PC-9 (cell line): ENCODE results near the gene DYSF. TPM values are rescaled to one million over a fixed set of nuclear protein-coding genes. Genes with fewer than 3 reads are reported as not detected.

Source experiments
- BruUV-seq: library from RNA; stranded (reverse); fragments of 400-500 nt; replicated peaks from 2 replicates; lab custom pipeline; 2021; lab: Mats Ljungman, UMichigan
- CTCF ChIA-PET: fragments of 300-600 bp; sonication (Branson Sonifier 250); formaldehyde crosslinking; loops from one replicate; lab custom pipeline; 2022; ENCODE audit warnings: antibody characterized with exemption; lab: Charles Lee
- POLR2A ChIA-PET: fragments of 300-600 bp; sonication (Branson Sonifier 250); formaldehyde crosslinking; loops from one replicate; lab custom pipeline; 2022; ENCODE audit warnings: antibody characterized with exemption; ENCODE audit not compliant: unreplicated experiment; lab: Charles Lee
- DNase-seq, 2 experiments: peaks; one replicate each; pipeline versions ENCODE4 v3.0.0 to v3.0.0-alpha.2; 2015 to 2022; ENCODE audit warnings: mixed read lengths in 1 of 2
- H2AFZ ChIP-seq: fragments of 200-600 bp; sonication (generic); 2 replicates; pipeline ENCODE4 v1.8.1; 2017; ENCODE audit warnings: antibody characterized with exemption
- H3F3A ChIP-seq: fragments of 200-600 bp; sonication (generic); 2 replicates; pipeline ENCODE4 v1.8.1; 2017; ENCODE audit warnings: antibody characterized with exemption, mild to moderate bottlenecking, low read depth; ENCODE audit not compliant: insufficient read depth
- H3K27ac ChIP-seq: fragments of 200-600 bp; sonication (generic); 2 replicates; pipeline ENCODE4 v1.6.1; 2016; ENCODE audit warnings: mixed run types
- H3K27me3 ChIP-seq: fragments of 200-600 bp; sonication (generic); 2 replicates; pipeline ENCODE4 v1.6.1; 2016; ENCODE audit warnings: low read depth, mixed run types; ENCODE audit not compliant: insufficient read depth
- H3K36me3 ChIP-seq: fragments of 200-600 bp; sonication (generic); 2 replicates; pipeline ENCODE4 v1.6.1; 2016; ENCODE audit warnings: low read depth, mixed run types
- H3K4me1 ChIP-seq: fragments of 200-600 bp; sonication (generic); replicated peaks from 2 replicates; pipeline ENCODE4 v1.6.1; 2016; ENCODE audit warnings: mixed run types; ENCODE audit not compliant: insufficient read depth
- H3K4me2 ChIP-seq: fragments of 200-600 bp; sonication (generic); 2 replicates; pipeline ENCODE4 v1.6.1; 2017; ENCODE audit warnings: mixed run types
- H3K4me3 ChIP-seq: fragments of 200-600 bp; sonication (generic); 2 replicates; pipeline ENCODE4 v1.6.1; 2016; ENCODE audit warnings: mixed run types
- H3K79me2 ChIP-seq: fragments of 200-600 bp; sonication (generic); 2 replicates; pipeline ENCODE4 v1.6.1; 2017; ENCODE audit warnings: low read depth, mixed run types
- H3K9me2 ChIP-seq: fragments of 200-600 bp; sonication (generic); 2 replicates; pipeline ENCODE4 v1.8.1; 2017; ENCODE audit warnings: mild to moderate bottlenecking; ENCODE audit not compliant: insufficient read depth
- H3K9me3 ChIP-seq: fragments of 200-600 bp; sonication (generic); 2 replicates; pipeline ENCODE4 v1.8.1; 2016; ENCODE audit warnings: low read depth; ENCODE audit not compliant: insufficient read depth
- H4K20me1 ChIP-seq: fragments of 200-600 bp; sonication (generic); 2 replicates; pipeline ENCODE4 v1.8.1; 2017; ENCODE audit not compliant: insufficient read depth
- CTCF ChIP-seq: fragments of 200-600 bp; sonication (generic); conservative IDR thresholded peaks from 2 replicates; pipeline ENCODE4 v1.6.1; 2017; ENCODE audit warnings: mixed run types, antibody characterized with exemption, mild to moderate bottlenecking, moderate library complexity
- EZH2 ChIP-seq: fragments of 200-600 bp; sonication (generic); IDR thresholded peaks from 2 replicates; pipeline ENCODE4 v1.8.0; 2017; ENCODE audit warnings: antibody characterized with exemption, low read depth
- intact Hi-C: fragments of 100-400 bp; cut with micrococcal nuclease; formaldehyde crosslinking; loops from one replicate; pipeline ENCODE4 v1.10.0; 2022; ENCODE audit not compliant: unreplicated experiment
- total RNA-seq: library from RNA; stranded (reverse); gene quantifications from 2 replicates; pipeline ENCODE4 v1.2.3, GENCODE V29; 2021

The DYSF gene
- total RNA-seq, 1 experiment from 2014 or later, result 12.2 TPM

DNA sequence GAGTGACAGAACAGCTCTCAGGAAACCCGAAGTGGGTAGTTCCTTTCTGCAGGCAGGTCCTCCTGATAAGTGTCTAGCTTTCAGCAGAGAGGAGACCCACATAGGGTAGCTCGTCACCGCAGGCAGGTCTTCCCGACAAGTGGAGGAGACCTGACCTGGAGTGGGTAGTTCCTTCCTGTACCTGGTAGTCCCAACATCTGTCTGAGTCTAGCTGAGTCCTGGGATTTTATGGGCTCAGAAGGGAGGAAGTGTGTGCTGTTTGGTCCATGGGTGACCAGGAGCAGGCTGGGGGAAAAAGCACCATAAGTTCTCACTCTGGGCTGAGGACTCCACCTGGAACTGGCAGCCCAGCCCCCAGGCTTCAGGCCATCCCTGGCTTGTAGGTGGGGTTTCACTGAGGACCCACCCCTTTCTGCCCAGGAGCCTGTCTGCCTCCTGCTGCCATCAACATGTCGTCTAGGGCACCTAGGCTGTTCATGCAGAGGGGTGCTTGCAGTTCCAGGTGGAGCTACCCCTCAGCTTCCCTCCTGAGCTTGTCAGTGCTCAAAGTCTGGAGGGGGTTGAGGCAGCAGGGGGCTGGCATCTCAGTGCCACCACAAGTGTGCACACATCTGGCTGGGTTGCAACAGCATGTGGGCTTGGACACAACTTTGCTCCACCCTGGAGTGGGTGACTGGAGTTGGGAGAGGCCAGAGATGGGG lies 9.4 kb downstream of the DYSF start:
- Histone ChIP-seq H3K4me2 (no peak overlapping the region), H3F3A (peaks cover 24% of the 10 kb centered on the region), H3K79me2 (peaks cover 8% of the 10 kb centered on the region; the same call in 1 of the 2 replicates), H3K4me1 (peaks cover 38% of the 10 kb centered on the region), H3K36me3 (no peaks in the 10 kb centered on the region), H3K27me3 (no peaks in the 10 kb centered on the region), H3K4me3 (no peak overlapping the region), H4K20me1 (no peaks in the 10 kb centered on the region), H3K9me2 (no peaks in the 10 kb centered on the region), H3K27ac (no peak overlapping the region), H3K9me3 (no peaks in the 10 kb centered on the region; the same call in 1 of the 2 replicates), H2AFZ (no peak overlapping the region)
- intact Hi-C loops, result no loop called here
- POLR2A ChIA-PET, result no interaction called here
- TF ChIP-seq EZH2, result no peak
- no peak for TF ChIP-seq CTCF
- CTCF ChIA-PET, result no interaction called here
- no TSS peak for BruUV-seq
- no peak for DNase-seq

DNA sequence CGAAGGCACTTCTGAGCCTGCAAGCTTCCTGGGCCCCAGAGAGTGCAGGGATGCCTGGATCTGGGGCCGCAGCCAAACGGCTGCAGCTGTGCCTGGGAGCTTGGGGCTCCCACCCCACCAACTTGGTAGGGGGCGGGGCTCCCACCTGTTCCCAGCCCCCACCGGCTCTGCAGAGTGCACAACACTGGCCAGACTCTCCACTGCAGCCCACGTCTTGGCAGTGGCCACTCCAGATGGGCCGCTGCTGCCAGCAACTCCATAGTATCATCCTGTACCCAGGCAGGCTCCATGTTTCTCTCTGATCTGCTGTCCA lies 9.9 kb downstream of the DYSF start:
- no TSS peak for BruUV-seq
- no peak for DNase-seq
- ChIA-PET CTCF (no interaction called here), POLR2A (no interaction called here)
- H2AFZ ChIP-seq, result no peak overlapping the region
- TF ChIP-seq CTCF, result no peak
- no peak for TF ChIP-seq EZH2
- H3K27ac ChIP-seq, result no peak overlapping the region
- no peaks in the 10 kb centered on the region; the same call in 1 of the 2 replicates for H3K9me3 ChIP-seq
- no peaks in the 10 kb centered on the region for H3K9me2 ChIP-seq
- intact Hi-C loops, result no loop called here
- no peaks in the 10 kb centered on the region for H4K20me1 ChIP-seq
- H3K27me3 ChIP-seq, result no peaks in the 10 kb centered on the region
- peaks cover 8% of the 10 kb centered on the region; the same call in 1 of the 2 replicates for H3K79me2 ChIP-seq
- H3K4me3 ChIP-seq, result no peak overlapping the region
- H3K4me1 ChIP-seq, result peaks cover 33% of the 10 kb centered on the region
- H3K36me3 ChIP-seq, result no peaks in the 10 kb centered on the region
- peaks cover 19% of the 10 kb centered on the region for H3F3A ChIP-seq
- H3K4me2 ChIP-seq, result no peak overlapping the region

- Histone ChIP-seq H3K36me3 (no peaks in the 10 kb centered on the region), H2AFZ (no peak overlapping the region), H3K79me2 (peaks cover 8% of the 10 kb centered on the region; the same call in 1 of the 2 replicates), H3K9me2 (no peaks in the 10 kb centered on the region), H3K4me1 (peaks cover 22% of the 10 kb centered on the region), H3K27ac (no peak overlapping the region), H4K20me1 (no peaks in the 10 kb centered on the region), H3K9me3 (no peaks in the 10 kb centered on the region; the same call in 1 of the 2 replicates), H3F3A (peaks cover 10% of the 10 kb centered on the region; the same call in 1 of the 2 replicates), H3K27me3 (no peaks in the 10 kb centered on the region), H3K4me2 (no peak overlapping the region), H3K4me3 (no peak overlapping the region)
- CTCF ChIA-PET, result no interaction called here
- TF ChIP-seq EZH2 (no peak), CTCF (no peak)
- POLR2A ChIA-PET, result no interaction called here
- DNase-seq, result no peak
- BruUV-seq, result no TSS peak
- intact Hi-C loops, result no loop called here
Observed at GRCh38 chr2:71464389-71464788, 11.0 kb downstream of the DYSF start.
